ENCODE results near the gene DMRTB1. TPM values are rescaled to one million over a fixed set of nuclear protein-coding genes. Genes with fewer than 3 reads are reported as not detected.
"Not testable (repeated sequence)": the region's sequence is repeated elsewhere in the genome, so short reads cannot be mapped to it uniquely, and the experiment has no call there.

Gene DMRTB1
- total RNA-seq, 1 experiment from 2014 or later: not detected

GRCh38 chr1:53432611-53433010 lies 26.6 kb upstream of the DMRTB1 start:
- Histone ChIP-seq H3K4me1 (ENCODE audit: control insufficient read depth in 1 of 2, insufficient read depth in 2 of 2, low read length in 2 of 2) (no peaks in the 10 kb centered on the region), H3K27me3 (ENCODE audit: insufficient read depth, low read length) (no peaks in the 10 kb centered on the region), H3K4me2 (ENCODE audit: low read length) (no peak overlapping the region), H3K4me3 (replicated peaks in 1 of 2; ENCODE audit: low read depth in 1 of 2, low read length in 2 of 2) (no peak overlapping the region), H3K79me2 (ENCODE audit: insufficient read depth, low read length) (no peaks in the 10 kb centered on the region), H4K20me1 (ENCODE audit: insufficient read depth) (no peaks in the 10 kb centered on the region), H3K9me2 (ENCODE audit: insufficient read depth) (no peaks in the 10 kb centered on the region; the same call in 1 of the 2 replicates), H3K9ac (ENCODE audit: low read length) (no peak overlapping the region), H3K27ac (ENCODE audit: low read depth, low read length) (no peak overlapping the region), H3K36me3 (ENCODE audit: control insufficient read depth in 1 of 2, insufficient read depth in 2 of 2, low read length in 2 of 2) (no peaks in the 10 kb centered on the region), H2AFZ (ENCODE audit: low read depth, low read length, poor library complexity, severe bottlenecking) (no peak overlapping the region), H3K9me3 (ENCODE audit: control insufficient read depth in 1 of 2, insufficient read depth in 1 of 2, low read depth in 1 of 2, low read length in 2 of 2) (no peaks in the 10 kb centered on the region)
- no TSS peak for BruUV-seq (replicated peaks)
- ATAC-seq: no peak
- ChIA-PET RAD21 (ENCODE audit: low non-redundant PET in 1 of 2, low total read pairs in 2 of 2, uncharacterized antibody in 2 of 2, unreplicated experiment in 2 of 2) (no interaction called here), CTCF (no interaction called here), POLR2A (no interaction called here)
- no peak for DNase-seq (ENCODE audit: low read depth, low spot score)
- TF ChIP-seq TCF7L2 (IDR thresholded peaks at IDR 0.05; ENCODE audit: borderline replicate concordance, extremely low read depth, insufficient read depth, insufficient read length) (no peak), EZH2phosphoT487 (IDR thresholded peaks at IDR 0.05; ENCODE audit: borderline replicate concordance) (no peak), EGR1 (IDR thresholded peaks at IDR 0.05; ENCODE audit: low read depth) (no peak)
- intact Hi-C loops (cut with micrococcal nuclease): no loop called here

DNA sequence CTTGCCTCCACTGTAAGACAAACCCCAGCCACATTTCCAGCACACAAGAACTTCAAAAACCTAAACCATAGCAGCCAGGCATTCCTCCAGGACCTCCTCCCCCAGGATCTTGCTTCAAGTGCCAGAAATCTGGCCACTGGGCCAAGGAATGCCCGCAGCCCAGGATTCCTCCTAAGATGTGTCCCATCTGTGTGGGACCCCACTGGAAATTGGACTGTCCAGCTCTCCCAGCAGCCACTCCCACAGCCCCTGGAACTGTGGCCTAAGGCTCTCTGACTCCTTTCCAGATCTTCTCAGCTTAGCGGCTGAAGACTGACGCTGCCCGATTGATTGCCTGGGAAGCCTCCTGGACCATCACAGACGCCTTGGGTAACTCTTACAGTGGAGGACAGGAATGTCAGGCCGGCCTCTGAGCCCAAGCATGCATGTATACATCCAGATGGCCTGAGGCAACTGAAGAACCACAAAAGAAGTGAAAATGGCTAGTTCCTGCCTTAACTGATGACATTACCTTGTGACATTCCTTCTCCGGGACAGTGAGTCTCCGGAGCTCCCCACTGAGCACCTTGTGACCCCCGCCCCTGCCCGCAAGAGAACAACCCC lies 24.7 kb upstream of the DMRTB1 start:
- ATAC-seq; H4K20me1 ChIP-seq (ENCODE audit: insufficient read depth); H2AFZ ChIP-seq (ENCODE audit: low read depth, low read length, poor library complexity, severe bottlenecking); RAD21 ChIA-PET (ENCODE audit: low non-redundant PET in 1 of 2, low total read pairs in 2 of 2, uncharacterized antibody in 2 of 2, unreplicated experiment in 2 of 2); H3K4me3 ChIP-seq (replicated peaks in 1 of 2; ENCODE audit: low read depth in 1 of 2, low read length in 2 of 2); H3K9me3 ChIP-seq (ENCODE audit: control insufficient read depth in 1 of 2, insufficient read depth in 1 of 2, low read depth in 1 of 2, low read length in 2 of 2); DNase-seq (ENCODE audit: low read depth, low spot score); H3K9ac ChIP-seq (ENCODE audit: low read length); POLR2A ChIA-PET; H3K27ac ChIP-seq (ENCODE audit: low read depth, low read length); H3K4me1 ChIP-seq (ENCODE audit: control insufficient read depth in 1 of 2, insufficient read depth in 2 of 2, low read length in 2 of 2); intact Hi-C loops (cut with micrococcal nuclease); BruUV-seq (replicated peaks); CTCF ChIA-PET; H3K4me2 ChIP-seq (ENCODE audit: low read length); H3K27me3 ChIP-seq (ENCODE audit: insufficient read depth, low read length); H3K79me2 ChIP-seq (ENCODE audit: insufficient read depth, low read length); H3K9me2 ChIP-seq (ENCODE audit: insufficient read depth); H3K36me3 ChIP-seq (ENCODE audit: control insufficient read depth in 1 of 2, insufficient read depth in 2 of 2, low read length in 2 of 2): not testable (repeated sequence)
